Ascending aorta (tissue), 2 donors: ENCODE results near the gene ATP8A1. TPM values are rescaled to one million over a fixed set of nuclear protein-coding genes. Genes with fewer than 3 reads are reported as not detected.

ENCODE experiments used
- DNase-seq, 2 donors: peaks; one replicate each; pipeline ENCODE4 v3.0.0-alpha.2; 2019; ENCODE audit warnings: low spot score in 2 of 2
- H3K27ac ChIP-seq, 2 donors: fragments of 200-600 bp; sonication (generic); one replicate each; pipeline ENCODE4 v1.5.1; 2016 to 2017; ENCODE audit warnings: mild to moderate bottlenecking in 1 of 2
- H3K27me3 ChIP-seq: fragments of 200-600 bp; sonication (generic); one replicate; pipeline ENCODE4 v1.5.1; 2017
- H3K36me3 ChIP-seq, 2 donors: fragments of 200-600 bp; sonication (generic); one replicate each; pipeline ENCODE4 v1.5.1; 2016
- H3K4me1 ChIP-seq, 2 donors: fragments of 200-600 bp; sonication (generic); one replicate each; pipeline ENCODE4 v1.5.1; 2016 to 2017; ENCODE audit warnings: mild to moderate bottlenecking in 1 of 2
- H3K4me3 ChIP-seq, 2 donors: fragments of 200-600 bp; sonication (generic); one replicate each; pipeline ENCODE4 v1.5.1; 2016 to 2017; ENCODE audit warnings: mild to moderate bottlenecking in 1 of 2
- H3K9me3 ChIP-seq, 2 donors: fragments of 200-600 bp; sonication (generic); one replicate each; pipeline ENCODE4 v1.5.1; 2016
- CTCF ChIP-seq, 3 experiments: fragments of 200-600 bp in 2 of 3; fragments of 450-650 bp in 1 of 3; sonication (generic) in 2 of 3; IDR thresholded peaks; one replicate each; pipeline ENCODE4 v1.5.1; 2016 to 2019; ENCODE audit warnings: antibody characterized with exemption in 3 of 3, mild to moderate bottlenecking in 1 of 3, moderate library complexity in 1 of 3
- intact Hi-C: fragments of 100-400 bp; cut with DNase I; formaldehyde crosslinking; loops from one replicate; pipeline ENCODE4 v1.15.1; 2023
- total RNA-seq: library from RNA; depleted of rRNA; stranded (reverse); fragments of >200 nt; gene quantifications from one replicate; pipeline ENCODE4 v1.1.0, GENCODE V29; 2016

The ATP8A1 gene
- total RNA-seq, 1 donor from 2014 or later, result 11.4 TPM

- H3K4me1 ChIP-seq, result no peaks in the 10 kb centered on the region
- TF ChIP-seq CTCF (IDR thresholded peaks at IDR 0.05), result no peak
- intact Hi-C loops, result no loop called here
- H3K27me3 ChIP-seq, result no peaks in the 10 kb centered on the region
- DNase-seq, result no peak
- no peaks in the 10 kb centered on the region for H3K9me3 ChIP-seq
- no peak overlapping the region for H3K27ac ChIP-seq
- H3K4me3 ChIP-seq, result no peak overlapping the region
- H3K36me3 ChIP-seq, result no peaks in the 10 kb centered on the region
Observed at GRCh38 chr4:42533042-42533441, 123.9 kb downstream of the ATP8A1 start.

- no peak overlapping the region for H3K4me3 ChIP-seq
- H3K27me3 ChIP-seq, result no peaks in the 10 kb centered on the region
- H3K4me1 ChIP-seq, result no peaks in the 10 kb centered on the region
- TF ChIP-seq CTCF (IDR thresholded peaks at IDR 0.05), result no peak
- H3K27ac ChIP-seq, result no peak overlapping the region
- no peaks in the 10 kb centered on the region for H3K9me3 ChIP-seq
- DNase-seq, result no peak
- H3K36me3 ChIP-seq, result no peaks in the 10 kb centered on the region
- intact Hi-C loops, result no loop called here
Observed at GRCh38 chr4:42531341-42532030, 125.4 kb downstream of the ATP8A1 start.

GRCh38 chr4:42523066-42523718 lies 133.7 kb downstream of the ATP8A1 start:
- TF ChIP-seq CTCF (IDR thresholded peaks at IDR 0.05), result no peak
- no peak overlapping the region for H3K27ac ChIP-seq
- intact Hi-C loops, result no loop called here
- DNase-seq, result no peak
- H3K27me3 ChIP-seq, result no peaks in the 10 kb centered on the region
- no peak overlapping the region for H3K4me3 ChIP-seq
- H3K36me3 ChIP-seq, result no peaks in the 10 kb centered on the region
- H3K4me1 ChIP-seq, result no peaks in the 10 kb centered on the region
- H3K9me3 ChIP-seq, result no peaks in the 10 kb centered on the region

GRCh38 chr4:42519803-42520417 lies 137.0 kb downstream of the ATP8A1 start:
- DNase-seq, result peak in 1 of 2 donors; percentile 67
- Histone ChIP-seq H3K27me3 (no peaks in the 10 kb centered on the region), H3K4me1 (no peaks in the 10 kb centered on the region), H3K9me3 (no peaks in the 10 kb centered on the region), H3K36me3 (no peaks in the 10 kb centered on the region), H3K27ac (no peak overlapping the region), H3K4me3 (no peak overlapping the region)
- peak; percentile 30 to 65 (median 63) for TF ChIP-seq CTCF (IDR thresholded peaks at IDR 0.05)
- intact Hi-C loops, result loop anchor here (1.0 kb wide), 2 partner anchors 149 to 238 kb away; no protein-coding TSS in a partner anchor

GRCh38 chr4:42515156-42515884 lies 141.6 kb downstream of the ATP8A1 start:
- no peak for TF ChIP-seq CTCF (IDR thresholded peaks at IDR 0.05)
- no peaks in the 10 kb centered on the region for H3K27me3 ChIP-seq
- DNase-seq, result no peak
- no peaks in the 10 kb centered on the region for H3K9me3 ChIP-seq
- H3K36me3 ChIP-seq, result no peaks in the 10 kb centered on the region
- intact Hi-C loops, result no loop called here
- no peak overlapping the region for H3K27ac ChIP-seq
- no peaks in the 10 kb centered on the region for H3K4me1 ChIP-seq
- H3K4me3 ChIP-seq, result no peak overlapping the region
